AG09309 (cell line): Measurements from ENCODE around the gene RECQL.

Experiments
- DNase-seq: peaks from one replicate; pipeline ENCODE4 v3.0.0-alpha.2; 2010; ENCODE audit warnings: low read depth
- H3K4me3 ChIP-seq: 2 replicates; pipeline ENCODE4 v1.5.1; 2011; ENCODE audit warnings: mild to moderate bottlenecking, low read depth, low read length, moderate library complexity; ENCODE audit not compliant: control insufficient read depth
- CTCF ChIP-seq: IDR thresholded peaks from 2 replicates; pipeline ENCODE4 v1.5.1; 2011; ENCODE audit warnings: mild to moderate bottlenecking, low read depth, low read length, inconsistent platforms; ENCODE audit not compliant: insufficient read depth, control insufficient read depth; ENCODE audit errors: missing control alignments

The RECQL gene

GRCh38 chr12:21459474-21459873 lies 42.0 kb downstream of the RECQL start:
- no peak overlapping the region for H3K4me3 ChIP-seq
- TF ChIP-seq CTCF = no peak
- no peak for DNase-seq

- DNase-seq = no peak
- no peak for TF ChIP-seq CTCF
These were observed 45.1 kb downstream of the RECQL start for GRCh38 chr12:21456291-21456780.

GRCh38 chr12:21453312-21453852 lies 48.1 kb downstream of the RECQL start:
- no peak for DNase-seq
- TF ChIP-seq CTCF = no peak
- no peak overlapping the region for H3K4me3 ChIP-seq

More at GRCh38 chr12:21456291-21456780, 45.1 kb downstream of the RECQL start:
- H3K4me3 ChIP-seq = no peak overlapping the region

- TF ChIP-seq CTCF = no peak
- H3K4me3 ChIP-seq = no peak overlapping the region
- no peak for DNase-seq
These were observed 49.9 kb downstream of the RECQL start for GRCh38 chr12:21451529-21451928.

- TF ChIP-seq CTCF = no peak
- DNase-seq = no peak
- no peak overlapping the region for H3K4me3 ChIP-seq
These were observed 57.0 kb downstream of the RECQL start for GRCh38 chr12:21444193-21445146.

GRCh38 chr12:21439347-21439746 lies 62.1 kb downstream of the RECQL start:
- no peak for TF ChIP-seq CTCF
- no peak overlapping the region for H3K4me3 ChIP-seq
- DNase-seq = no peak
